Natural killer cell (primary cell): ENCODE measurements around the gene THSD4. TPM values are rescaled to one million over a fixed set of nuclear protein-coding genes. Genes with fewer than 3 reads are reported as not detected.
A peak's percentile ranks its signal among the peaks of the same experiment; 100 is the strongest.

Experiments used
- ATAC-seq, 3 donors: fragments of 150-1000 bp in 2 of 3; fragments of 200-7000 bp in 1 of 3; cut with Tn5 transposase; 1 replicate in 1 of 3; 2 replicates in 2 of 3; pipeline ENCODE4 v1.10.0; 2021; ENCODE audit warnings: mild to moderate bottlenecking in 2 of 3, moderate library complexity in 2 of 3
- DNase-seq, 2 donors: peaks; one replicate each; pipeline versions ENCODE4 v3.0.0 to v3.0.0-alpha.2; 2013 to 2021; ENCODE audit warnings: mixed read lengths in 1 of 2
- H3K27ac ChIP-seq: one replicate; pipeline ENCODE4 v1.5.1; 2013; ENCODE audit warnings: mild to moderate bottlenecking, low read length
- H3K27me3 ChIP-seq: one replicate; pipeline ENCODE4 v1.6.1; 2013; ENCODE audit warnings: low read length; ENCODE audit not compliant: control insufficient read depth, insufficient read depth
- H3K36me3 ChIP-seq: one replicate; pipeline ENCODE4 v1.6.1; 2013; ENCODE audit warnings: low read length; ENCODE audit not compliant: control insufficient read depth, insufficient read depth
- H3K4me1 ChIP-seq: one replicate; pipeline ENCODE4 v1.6.1; 2013; ENCODE audit warnings: low read length; ENCODE audit not compliant: control insufficient read depth, insufficient read depth
- H3K4me3 ChIP-seq: one replicate; pipeline ENCODE4 v1.5.1; 2013; ENCODE audit warnings: low read length
- H3K9me3 ChIP-seq: one replicate; pipeline ENCODE4 v1.6.1; 2013; ENCODE audit warnings: low read length; ENCODE audit not compliant: control insufficient read depth, insufficient read depth
- H3K27ac Mint-ChIP-seq, 2 donors: one replicate each; pipeline ENCODE4 v1.8.0; 2022; ENCODE audit warnings: mild to moderate bottlenecking in 2 of 2, mixed read lengths in 2 of 2, moderate library complexity in 1 of 2
- H3K27me3 Mint-ChIP-seq, 2 donors: one replicate each; pipeline ENCODE4 v1.8.0; 2022; ENCODE audit warnings: low read depth in 2 of 2, mixed read lengths in 2 of 2
- H3K36me3 Mint-ChIP-seq: one replicate; pipeline ENCODE4 v1.8.0; 2022; ENCODE audit warnings: mixed read lengths
- H3K4me1 Mint-ChIP-seq, 2 donors: one replicate each; pipeline ENCODE4 v1.8.0; 2022; ENCODE audit warnings: mixed read lengths in 2 of 2
- H3K4me3 Mint-ChIP-seq: one replicate; pipeline ENCODE4 v1.8.0; 2022; ENCODE audit warnings: mild to moderate bottlenecking, moderate library complexity, mixed read lengths
- H3K9me3 Mint-ChIP-seq, 2 donors: one replicate each; pipeline ENCODE4 v1.8.0; 2022; ENCODE audit warnings: mixed read lengths in 2 of 2
- WGBS: methylation state at CpG from one replicate; pipeline ENCODE4 v1.1.7; 2013; ENCODE audit warnings: missing lambda C conversion rate; ENCODE audit not compliant: insufficient coverage; 5-methylcytosine and 5-hydroxymethylcytosine counted together
- intact Hi-C: fragments of 100-400 bp; cut with micrococcal nuclease; formaldehyde crosslinking; loops from one replicate; pipeline ENCODE4 v1.14.2; 2022
- total RNA-seq, 4 donors: library from RNA; stranded (reverse); fragments of 120-200 nt in 1 of 4; gene quantifications; one replicate each; pipeline versions ENCODE4 v1.2.3 to v1.2.4, GENCODE V29; 2013 to 2022
- TF ChIP-seq, protein P1 (sequence below): fragments of 200-600 bp; IDR thresholded peaks from one replicate; pipeline ENCODE4 v1.8.0; 2022; ENCODE audit warnings: antibody characterized with exemption

The THSD4 gene
- total RNA-seq, 3 donors from 2014 or later (not counting 1 experiment from before 2014, with no cell fraction given) = not detected

DNA sequence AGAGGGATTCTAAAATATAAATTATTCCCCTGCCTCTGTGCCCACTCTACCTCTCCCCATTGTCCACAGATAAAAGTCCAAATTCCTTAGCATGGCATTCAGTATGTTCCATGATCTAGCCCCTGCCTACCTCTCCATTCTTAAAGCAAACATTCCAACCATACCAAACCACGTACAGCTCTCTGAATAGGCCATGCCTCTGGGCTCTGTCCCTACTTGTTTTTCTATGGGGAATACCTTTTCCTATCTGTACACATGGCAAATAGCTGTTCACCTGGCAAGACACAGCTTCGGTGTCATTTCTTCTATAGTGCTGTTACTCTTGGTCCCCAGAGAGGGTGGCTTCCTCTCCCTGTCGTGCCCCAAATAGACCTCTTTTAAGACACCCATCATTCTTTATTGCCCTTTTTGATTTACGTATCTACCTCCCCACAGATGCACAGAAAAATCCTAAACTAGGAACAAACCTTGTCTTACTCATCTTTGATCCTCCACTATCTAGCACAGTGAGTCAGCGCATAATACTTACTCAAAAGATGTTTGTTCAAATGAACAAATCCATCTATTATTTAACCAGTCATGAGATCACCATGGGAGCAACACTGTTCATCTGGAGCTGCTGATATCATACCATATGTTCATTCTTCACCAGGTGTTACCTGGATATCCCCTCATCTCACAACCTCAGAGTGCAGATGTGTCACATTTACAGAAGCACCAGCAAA is 329.8 kb downstream of the THSD4 start:
- Mint-ChIP-seq H3K36me3 (no peaks in the 10 kb centered on the region), H3K27ac (no peak overlapping the region), H3K4me3 (no peak overlapping the region), H3K4me1 (no peaks in the 10 kb centered on the region), H3K27me3 (peaks cover 4 to 7% of the 10 kb centered on the region in 2 donors), H3K9me3 (no peaks in the 10 kb centered on the region)
- no peak overlapping the region for H3K27ac ChIP-seq
- TF ChIP-seq, protein P1, sequence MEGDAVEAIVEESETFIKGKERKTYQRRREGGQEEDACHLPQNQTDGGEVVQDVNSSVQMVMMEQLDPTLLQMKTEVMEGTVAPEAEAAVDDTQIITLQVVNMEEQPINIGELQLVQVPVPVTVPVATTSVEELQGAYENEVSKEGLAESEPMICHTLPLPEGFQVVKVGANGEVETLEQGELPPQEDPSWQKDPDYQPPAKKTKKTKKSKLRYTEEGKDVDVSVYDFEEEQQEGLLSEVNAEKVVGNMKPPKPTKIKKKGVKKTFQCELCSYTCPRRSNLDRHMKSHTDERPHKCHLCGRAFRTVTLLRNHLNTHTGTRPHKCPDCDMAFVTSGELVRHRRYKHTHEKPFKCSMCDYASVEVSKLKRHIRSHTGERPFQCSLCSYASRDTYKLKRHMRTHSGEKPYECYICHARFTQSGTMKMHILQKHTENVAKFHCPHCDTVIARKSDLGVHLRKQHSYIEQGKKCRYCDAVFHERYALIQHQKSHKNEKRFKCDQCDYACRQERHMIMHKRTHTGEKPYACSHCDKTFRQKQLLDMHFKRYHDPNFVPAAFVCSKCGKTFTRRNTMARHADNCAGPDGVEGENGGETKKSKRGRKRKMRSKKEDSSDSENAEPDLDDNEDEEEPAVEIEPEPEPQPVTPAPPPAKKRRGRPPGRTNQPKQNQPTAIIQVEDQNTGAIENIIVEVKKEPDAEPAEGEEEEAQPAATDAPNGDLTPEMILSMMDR = no peak
- DNase-seq = no peak
- no peaks in the 10 kb centered on the region for H3K36me3 ChIP-seq
- no peaks in the 10 kb centered on the region for H3K4me1 ChIP-seq
- no peak overlapping the region for H3K4me3 ChIP-seq
- H3K27me3 ChIP-seq = no peaks in the 10 kb centered on the region
- intact Hi-C loops = loop anchor here (5.0 to 10.0 kb wide), 4 partner anchors 470 to 1970 kb away; no protein-coding TSS in a partner anchor
- H3K9me3 ChIP-seq = no peaks in the 10 kb centered on the region
- no peak for ATAC-seq
- 72% methylated on average over 5 of the region's 5 CpGs for WGBS

DNA sequence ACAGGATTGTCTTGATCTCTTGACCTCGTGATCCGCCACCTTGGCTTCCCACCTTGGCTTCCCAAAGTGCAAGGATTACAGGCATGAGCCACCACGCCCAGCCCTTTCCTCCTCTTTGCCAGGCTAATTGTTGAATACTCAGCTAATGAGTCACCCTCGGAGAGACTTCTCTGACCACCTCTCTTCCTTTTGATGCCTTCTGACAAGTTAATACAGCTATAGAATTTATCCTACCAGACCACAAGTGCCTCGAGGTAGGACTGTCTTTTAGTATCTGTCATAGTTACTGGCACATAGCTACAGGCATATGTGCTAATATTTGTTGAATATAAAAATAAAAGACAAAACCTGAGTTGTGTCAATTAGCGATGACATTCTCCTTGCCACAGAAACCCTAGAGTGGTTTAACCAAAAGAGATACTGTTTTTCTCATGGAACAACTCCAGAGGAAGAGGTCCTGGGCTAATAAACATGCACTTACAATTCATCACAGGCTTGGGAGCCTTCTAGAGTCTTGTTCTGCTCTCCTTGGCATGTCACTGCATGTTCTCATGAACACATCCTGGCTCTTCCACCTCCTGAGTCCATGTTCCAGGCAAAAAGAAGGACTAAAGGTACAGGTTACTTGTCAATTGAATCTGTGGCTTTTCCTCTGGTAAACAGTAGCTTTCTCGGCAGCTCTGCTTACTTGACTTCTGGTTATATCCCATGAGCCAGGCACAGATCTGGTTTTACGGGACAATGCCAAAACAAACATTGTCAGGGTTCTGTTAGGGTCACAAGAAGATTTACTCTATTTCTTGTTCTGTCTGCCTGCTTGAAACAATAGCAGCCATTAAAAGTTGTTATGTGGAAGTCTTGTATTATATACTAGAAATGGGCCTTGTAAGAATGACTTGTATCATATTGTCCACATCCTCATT is 332.3 kb downstream of the THSD4 start:
- no peaks in the 10 kb centered on the region for H3K4me1 Mint-ChIP-seq
- no peaks in the 10 kb centered on the region for H3K36me3 Mint-ChIP-seq
- intact Hi-C loops = loop anchor here (5.0 to 10.0 kb wide), 3 partner anchors 473 to 1973 kb away; no protein-coding TSS in a partner anchor
- Histone ChIP-seq H3K36me3 (no peaks in the 10 kb centered on the region), H3K27ac (no peak overlapping the region), H3K4me1 (no peaks in the 10 kb centered on the region), H3K9me3 (no peaks in the 10 kb centered on the region), H3K27me3 (no peaks in the 10 kb centered on the region), H3K4me3 (no peak overlapping the region)
- WGBS = 82% methylated on average over 8 of the region's 8 CpGs
- no peak overlapping the region for H3K27ac Mint-ChIP-seq
- no peaks in the 10 kb centered on the region for H3K9me3 Mint-ChIP-seq
- peaks cover 0 to 5% of the 10 kb centered on the region in 2 donors for H3K27me3 Mint-ChIP-seq
- DNase-seq (no peak), ATAC-seq (no peak)
- TF ChIP-seq, protein P1 = no peak
- no peak overlapping the region for H3K4me3 Mint-ChIP-seq

DNA sequence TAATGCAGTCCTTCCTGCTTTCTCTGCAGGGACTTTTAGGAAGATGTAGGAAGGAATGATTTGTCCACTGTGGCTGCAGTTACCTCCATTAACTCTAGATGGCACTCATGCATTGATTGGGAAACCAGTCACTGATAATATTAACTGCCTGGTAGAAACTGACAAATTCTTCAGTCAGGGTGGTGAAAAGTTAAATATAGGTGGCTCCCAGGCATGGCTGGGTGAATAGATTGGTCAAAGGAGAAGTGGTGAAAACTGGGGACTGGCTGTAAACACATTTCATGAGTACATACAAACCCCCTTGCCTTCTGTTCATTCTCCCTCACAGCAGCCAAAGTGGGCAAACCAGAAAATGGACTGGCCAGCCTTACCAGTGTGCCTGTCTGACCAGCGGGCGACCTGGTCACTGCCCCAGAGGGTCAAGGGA is 333.4 kb downstream of the THSD4 start:
- no peaks in the 10 kb centered on the region for H3K36me3 Mint-ChIP-seq

More for the DNA sequence above, 333.4 kb downstream of the THSD4 start:
- H3K4me3 ChIP-seq = no peak overlapping the region
- no peaks in the 10 kb centered on the region for H3K4me1 ChIP-seq
- ATAC-seq (no peak), DNase-seq (peak in 1 of 2 donors; percentile 19)
- H3K27me3 ChIP-seq = no peaks in the 10 kb centered on the region
- no peaks in the 10 kb centered on the region for H3K36me3 ChIP-seq
- no peak overlapping the region for H3K27ac ChIP-seq
- WGBS = 56% methylated on average over 2 of the region's 2 CpGs
- TF ChIP-seq, protein P1 = peak; percentile 61
- no peak overlapping the region for H3K4me3 Mint-ChIP-seq
- intact Hi-C loops = loop anchor here (5.0 to 10.0 kb wide), 3 partner anchors 474 to 1974 kb away; no protein-coding TSS in a partner anchor
- H3K9me3 ChIP-seq = no peaks in the 10 kb centered on the region
- H3K4me1 Mint-ChIP-seq = no peaks in the 10 kb centered on the region
- no peak overlapping the region for H3K27ac Mint-ChIP-seq
- peaks cover 0 to 5% of the 10 kb centered on the region in 2 donors for H3K27me3 Mint-ChIP-seq
- no peaks in the 10 kb centered on the region for H3K9me3 Mint-ChIP-seq
